Bronchial epithelial cell (primary cell): Measurements from ENCODE around the gene TEX22. TPM values are rescaled to one million over a fixed set of nuclear protein-coding genes. Genes with fewer than 3 reads are reported as not detected.

Source experiments
- DNase-seq: peaks from one replicate; pipeline ENCODE4 v3.0.0-alpha.2; 2010; ENCODE audit warnings: low read depth
- FAIRE-seq: peaks from 2 replicates; lab custom pipeline; 2011; peaks lifted over from hg19 to GRCh38; lab: Jason Lieb, UNC
- H3K27me3 ChIP-seq: 2 replicates; pipeline ENCODE4 v1.5.1; 2011; ENCODE audit warnings: low read length; ENCODE audit not compliant: control insufficient read depth, insufficient read depth
- H3K36me3 ChIP-seq: 2 replicates; pipeline ENCODE4 v1.5.1; 2011; ENCODE audit warnings: low read length; ENCODE audit not compliant: control insufficient read depth, insufficient read depth
- H3K4me3 ChIP-seq: 2 replicates; pipeline ENCODE4 v1.5.1; 2011; ENCODE audit warnings: mild to moderate bottlenecking, low read depth, low read length, control low read depth
- CTCF ChIP-seq: IDR thresholded peaks from 2 replicates; pipeline ENCODE4 v1.5.1; 2011; ENCODE audit warnings: mild to moderate bottlenecking, moderate library complexity, low read length, control low read depth, inconsistent platforms; ENCODE audit not compliant: insufficient read depth, severe bottlenecking
- total RNA-seq: library from RNA; depleted of rRNA; stranded (reverse); fragments of >200 nt; gene quantifications from 2 replicates; pipeline ENCODE4 v1.2.1, GENCODE V29; 2014

The TEX22 gene
- total RNA-seq, 1 donor from 2014 or later: 1.8 TPM

GRCh38 chr14:105431256-105431655 is 32.9 kb downstream of the TEX22 start:
- FAIRE-seq: no peak
- TF ChIP-seq CTCF: no peak
- H3K27me3 ChIP-seq: no peaks in the 10 kb centered on the region
- no peak for DNase-seq
- peaks cover 8% of the 10 kb centered on the region for H3K36me3 ChIP-seq
- H3K4me3 ChIP-seq: no peak overlapping the region

GRCh38 chr14:105432657-105433056 is 34.3 kb downstream of the TEX22 start:
- no peak overlapping the region for H3K4me3 ChIP-seq
- DNase-seq: no peak
- no peak for FAIRE-seq
- no peak for TF ChIP-seq CTCF
- no peaks in the 10 kb centered on the region for H3K27me3 ChIP-seq
- peaks cover 8% of the 10 kb centered on the region for H3K36me3 ChIP-seq

GRCh38 chr14:105433161-105433605 is 34.8 kb downstream of the TEX22 start:
- FAIRE-seq (no peak), DNase-seq (no peak)
- no peak for TF ChIP-seq CTCF
- H3K4me3 ChIP-seq: no peak overlapping the region
- no peaks in the 10 kb centered on the region for H3K27me3 ChIP-seq
- H3K36me3 ChIP-seq: peaks cover 9% of the 10 kb centered on the region

GRCh38 chr14:105436402-105436801 is 38.1 kb downstream of the TEX22 start:
- Histone ChIP-seq H3K27me3 (no peaks in the 10 kb centered on the region), H3K4me3 (no peak overlapping the region), H3K36me3 (peaks cover 28% of the 10 kb centered on the region)
- FAIRE-seq: no peak
- DNase-seq: no peak
- TF ChIP-seq CTCF: no peak

- TF ChIP-seq CTCF: no peak
- no peaks in the 10 kb centered on the region for H3K27me3 ChIP-seq
- peak; percentile 4 for DNase-seq
- no peak overlapping the region for H3K4me3 ChIP-seq
- H3K36me3 ChIP-seq: peaks cover 28% of the 10 kb centered on the region
- peak; percentile 13 for FAIRE-seq
Observed at GRCh38 chr14:105436891-105437722, 38.8 kb downstream of the TEX22 start.
